Nucleus accumbens (tissue), 56 donors: ENCODE measurements around the gene GUCA2A.

Experiments
- DNase-seq, 56 donors: peaks; one replicate each; lab custom pipeline; 2025; lab: John Stamatoyannopoulos, UW

GUCA2A gene

DNA sequence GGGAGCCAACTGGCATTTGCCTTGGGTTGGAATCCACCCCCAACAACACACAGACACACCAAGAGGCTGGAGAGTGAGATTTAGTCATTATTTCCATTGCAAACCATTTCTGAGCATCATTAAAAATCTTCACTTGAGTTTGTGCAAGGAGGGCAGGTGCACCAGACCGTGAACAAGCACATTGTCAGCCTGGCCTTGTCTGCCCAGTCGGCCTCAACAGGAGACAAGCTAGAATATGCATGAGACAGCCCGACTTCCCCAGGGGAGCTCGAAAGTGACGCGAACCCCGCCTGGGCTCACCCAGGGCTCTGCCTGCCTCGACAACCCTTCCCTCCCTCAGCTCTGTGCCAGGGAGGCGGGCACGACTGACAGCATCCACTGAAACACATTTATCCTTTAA lies 26.8 kb downstream of the GUCA2A start:
- peak in 1 of 56 donors; percentile 8 for DNase-seq

DNA sequence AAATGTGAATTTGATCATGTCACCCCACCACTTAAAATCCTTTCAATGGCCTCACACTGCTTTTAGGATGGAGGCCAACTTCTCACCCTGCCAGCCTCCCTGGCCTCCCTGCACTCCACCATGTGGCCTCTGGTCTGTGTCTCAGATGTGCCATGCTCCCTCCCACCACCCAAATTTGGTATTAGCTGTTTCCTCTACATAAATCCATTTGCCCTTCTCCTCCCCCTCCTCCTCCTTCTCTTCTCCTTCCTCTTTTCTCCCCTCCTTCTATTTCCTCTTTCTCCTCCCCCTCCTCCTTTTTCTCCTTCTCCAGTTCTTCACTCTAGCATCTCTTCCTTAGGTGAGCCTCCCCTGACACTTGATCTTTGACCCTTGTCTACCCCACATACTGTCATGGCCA lies 28.1 kb downstream of the GUCA2A start:
- no peak for DNase-seq

DNA sequence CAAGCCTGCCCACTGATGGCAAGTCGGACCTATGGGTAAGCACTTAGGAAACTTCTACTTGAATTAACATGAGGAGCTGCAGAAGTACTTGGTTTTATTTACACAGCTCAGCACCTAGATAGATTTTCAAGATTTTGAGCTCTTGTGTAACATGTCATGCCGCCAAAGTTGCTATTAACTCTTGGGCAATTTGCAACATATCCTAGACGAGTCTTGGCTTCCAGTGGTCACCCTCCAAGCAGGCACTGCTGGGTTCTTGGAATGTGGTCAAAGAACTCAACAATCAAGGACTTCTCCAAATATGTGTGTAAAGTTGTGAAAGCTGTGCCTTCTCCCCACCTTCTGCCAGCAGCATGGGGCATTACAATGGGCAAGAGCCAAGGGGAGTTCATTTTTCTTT lies 29.1 kb downstream of the GUCA2A start:
- no peak for DNase-seq

DNA sequence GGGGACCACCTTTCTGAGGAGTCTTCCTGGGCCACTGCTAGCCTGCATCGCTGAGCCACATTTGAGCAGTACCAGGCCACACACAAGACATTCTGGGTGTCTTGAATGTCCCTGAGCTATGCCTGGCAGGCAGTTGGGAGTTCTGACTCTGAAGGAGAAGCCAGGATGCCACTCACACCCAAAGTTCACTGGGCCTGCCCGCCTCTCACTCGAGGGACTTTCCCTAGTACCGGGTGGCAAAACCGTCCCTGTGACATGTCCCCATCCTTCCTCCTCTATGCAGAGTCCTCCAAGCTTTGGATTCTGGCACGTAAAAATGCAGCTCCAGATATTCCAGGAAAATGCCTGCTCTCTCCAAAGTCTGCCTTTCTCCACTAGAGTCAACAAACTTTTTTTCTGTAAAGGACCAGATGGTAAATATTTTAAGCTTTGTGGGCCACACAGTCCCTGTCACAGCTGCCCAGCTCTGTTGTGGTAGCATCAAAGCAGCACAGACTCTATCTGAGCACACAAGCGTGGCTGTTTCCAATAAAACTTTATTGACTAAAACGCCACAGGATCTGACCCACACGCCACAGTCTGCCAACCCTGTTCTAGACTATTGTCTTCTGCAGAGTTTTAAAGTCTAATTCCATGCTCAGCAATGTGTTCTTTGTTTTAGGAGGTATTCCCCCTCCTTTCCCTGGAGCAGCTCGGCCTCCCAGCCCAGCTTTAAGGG lies 30.6 kb downstream of the GUCA2A start:
- DNase-seq: no peak

DNA sequence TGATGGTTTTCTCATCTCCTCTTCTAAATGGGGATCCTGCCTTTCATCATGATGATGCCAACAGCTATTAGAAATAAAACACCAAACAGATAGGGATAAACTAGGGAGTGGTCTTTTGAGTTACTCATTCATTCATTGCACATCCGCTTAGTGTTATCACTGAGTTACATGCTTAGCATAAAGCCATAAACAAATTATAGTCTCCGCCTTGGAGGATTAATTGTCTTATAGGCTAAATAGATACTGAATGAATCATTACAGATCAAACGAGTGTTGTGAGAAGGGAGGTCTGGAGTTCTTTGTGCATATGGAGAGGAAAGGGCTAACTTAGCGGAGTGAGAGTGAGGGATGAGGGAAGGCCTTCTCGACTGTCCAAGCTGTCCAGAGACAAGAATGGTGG lies 31.2 kb downstream of the GUCA2A start:
- DNase-seq: no peak

DNA sequence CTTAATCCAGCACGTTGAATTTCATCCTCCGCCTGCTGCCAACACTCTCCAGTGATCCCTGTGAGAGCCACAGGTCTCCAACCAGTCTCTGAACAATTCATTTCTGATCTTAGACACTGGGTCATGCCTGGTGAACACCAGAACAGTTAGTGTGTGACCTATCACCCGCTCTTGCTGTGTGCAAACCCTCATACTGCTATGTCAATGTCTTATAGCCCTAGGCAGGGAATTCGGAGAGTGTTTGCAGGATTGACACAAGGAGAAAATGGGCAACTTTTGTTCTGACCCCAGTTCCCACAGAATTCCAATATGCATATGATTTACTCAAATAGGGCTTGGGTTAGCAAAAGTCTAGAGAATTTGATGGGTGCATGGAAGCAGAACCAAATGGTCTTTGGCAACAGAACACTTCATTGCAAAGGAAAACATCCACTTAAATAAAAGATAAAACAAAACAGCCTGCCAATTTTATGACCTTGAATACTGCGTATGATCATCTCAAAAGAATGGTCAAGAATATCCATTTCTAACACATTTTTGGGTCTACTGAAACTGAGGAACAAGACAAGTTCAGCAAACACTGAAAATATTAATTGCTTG lies 34.4 kb downstream of the GUCA2A start:
- no peak for DNase-seq

DNA sequence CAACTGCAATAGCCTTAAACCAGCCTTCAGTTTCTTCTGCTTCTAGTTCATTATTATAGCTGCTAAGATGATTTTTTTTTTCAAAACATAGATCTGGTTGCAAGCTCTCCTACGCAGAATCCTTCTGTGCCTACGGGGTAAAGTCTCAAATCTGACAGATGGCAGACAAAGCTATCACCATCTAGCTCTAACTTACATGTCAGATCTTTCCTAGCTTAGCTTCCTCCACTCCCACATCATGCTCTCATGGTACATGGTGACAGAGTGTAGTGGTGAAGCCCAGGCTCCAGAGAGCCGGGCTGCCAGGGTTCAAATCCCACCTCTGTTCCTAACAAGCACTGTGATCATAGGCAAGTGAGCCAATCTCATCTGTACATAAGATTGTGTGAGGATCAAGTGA lies 35.6 kb downstream of the GUCA2A start:
- peak in 10 of 56 donors; percentile 2 to 56 (median 15) for DNase-seq

DNA sequence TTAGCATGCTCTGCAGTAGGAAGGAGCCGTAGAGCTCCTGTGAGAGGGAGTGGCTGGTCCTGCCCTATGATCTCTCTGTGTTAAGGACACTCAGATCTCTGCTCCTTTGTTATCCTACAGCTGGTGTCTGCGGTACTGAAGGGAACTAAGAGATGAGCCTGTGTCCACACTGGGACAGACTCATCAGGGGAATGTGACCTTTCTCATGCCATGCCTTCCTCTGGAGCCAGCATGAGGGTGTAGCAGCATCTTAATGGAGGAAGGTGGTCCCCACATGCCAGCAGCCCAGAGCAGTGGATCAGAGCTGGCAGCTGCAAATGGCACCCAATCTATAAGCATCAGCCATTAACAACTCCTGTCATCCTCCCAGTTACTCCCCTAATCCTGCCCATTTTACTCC lies 36.0 kb downstream of the GUCA2A start:
- DNase-seq: no peak

DNA sequence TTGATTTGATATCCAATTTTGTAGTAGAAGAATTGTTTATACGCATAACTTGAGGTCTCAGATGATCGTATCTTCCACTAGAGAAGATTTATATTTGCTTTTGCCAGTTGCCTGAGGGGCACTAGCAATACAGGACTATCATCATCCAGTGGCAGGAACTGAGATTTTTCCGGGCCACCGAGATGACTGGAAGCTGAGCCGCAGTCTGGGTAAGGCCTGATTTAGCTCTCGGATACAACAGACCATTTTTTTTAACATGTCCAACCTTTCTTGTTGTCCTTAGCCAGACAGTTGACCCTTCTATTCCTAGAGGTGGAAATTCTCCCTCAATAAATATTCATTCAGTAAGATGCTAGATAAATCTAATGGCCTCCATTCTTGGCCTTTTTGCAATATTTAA lies 36.8 kb downstream of the GUCA2A start:
- no peak for DNase-seq

DNA sequence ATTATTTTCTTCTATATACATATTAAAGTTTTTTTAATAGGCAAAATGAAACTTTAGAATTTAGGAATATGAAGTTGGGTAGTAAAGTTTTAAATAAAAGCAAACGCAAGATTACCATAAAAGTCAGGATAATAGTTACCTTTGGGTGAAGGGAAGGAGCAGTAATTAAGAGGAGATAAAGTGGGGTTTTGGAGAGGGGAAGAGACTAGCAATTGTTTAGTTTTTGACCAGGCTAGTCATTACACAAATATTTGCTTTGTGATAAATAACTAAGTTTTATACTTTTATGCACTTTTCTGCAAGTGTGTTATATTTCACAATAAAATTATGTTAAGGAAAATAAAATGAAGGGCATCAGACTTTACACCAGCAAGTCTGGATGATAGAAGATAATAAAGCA lies 39.0 kb downstream of the GUCA2A start:
- no peak for DNase-seq

DNA sequence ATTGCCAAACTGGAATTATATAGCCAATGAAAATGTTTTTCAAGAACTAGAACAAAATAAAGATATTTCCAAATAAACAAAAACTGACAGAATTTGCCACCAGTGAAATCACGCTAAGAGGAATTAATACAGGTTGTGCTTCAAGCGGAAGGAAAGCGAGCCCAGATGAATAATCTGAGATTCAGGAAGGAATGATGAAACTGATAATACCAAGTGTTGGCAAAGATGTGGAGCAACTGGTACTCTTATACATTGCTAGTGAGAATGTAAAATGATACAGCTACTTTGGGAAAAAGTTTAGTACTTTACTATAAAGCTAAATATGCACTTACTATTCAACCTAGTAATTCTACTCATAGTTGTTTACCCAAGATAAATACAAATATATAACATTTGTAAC lies 42.1 kb downstream of the GUCA2A start:
- DNase-seq: no peak

DNA sequence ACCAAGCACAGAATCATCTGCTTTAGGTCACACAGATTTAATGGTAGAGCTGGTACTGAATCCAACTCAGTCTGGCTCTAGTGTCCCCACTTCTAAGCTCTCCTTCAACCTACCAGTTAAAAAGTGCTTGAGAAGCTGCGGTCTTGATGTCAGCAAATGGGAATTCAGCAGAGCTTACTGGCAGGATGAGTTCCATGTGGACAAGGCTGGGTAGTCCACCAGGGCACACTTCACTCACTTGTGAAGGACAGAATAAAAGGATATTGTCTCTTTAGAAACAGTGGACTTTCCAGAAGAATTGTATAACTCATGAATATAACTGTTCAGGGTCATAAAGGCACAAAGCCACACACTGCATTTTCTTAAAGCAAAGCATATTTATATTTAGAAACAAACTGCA lies 46.4 kb downstream of the GUCA2A start:
- DNase-seq: no peak

DNA sequence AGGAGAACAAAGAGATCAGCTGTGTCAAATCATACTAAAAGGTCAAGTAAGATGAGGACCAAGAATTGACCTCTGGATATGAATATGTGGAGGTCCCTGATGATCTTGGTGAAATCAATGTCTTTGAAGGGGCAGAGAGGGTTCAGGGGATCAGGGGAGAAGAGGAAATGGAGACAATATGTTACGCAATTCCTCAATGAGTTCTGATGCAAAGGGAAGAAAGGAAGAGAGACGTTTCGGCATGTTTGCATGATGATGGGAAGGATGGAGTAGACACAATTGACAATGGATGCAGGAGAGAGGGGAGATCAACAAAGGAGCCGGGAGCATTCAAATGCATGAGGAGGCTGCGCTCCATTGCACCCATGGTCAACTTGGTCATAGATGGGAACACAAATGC lies 47.3 kb downstream of the GUCA2A start:
- DNase-seq: no peak

DNA sequence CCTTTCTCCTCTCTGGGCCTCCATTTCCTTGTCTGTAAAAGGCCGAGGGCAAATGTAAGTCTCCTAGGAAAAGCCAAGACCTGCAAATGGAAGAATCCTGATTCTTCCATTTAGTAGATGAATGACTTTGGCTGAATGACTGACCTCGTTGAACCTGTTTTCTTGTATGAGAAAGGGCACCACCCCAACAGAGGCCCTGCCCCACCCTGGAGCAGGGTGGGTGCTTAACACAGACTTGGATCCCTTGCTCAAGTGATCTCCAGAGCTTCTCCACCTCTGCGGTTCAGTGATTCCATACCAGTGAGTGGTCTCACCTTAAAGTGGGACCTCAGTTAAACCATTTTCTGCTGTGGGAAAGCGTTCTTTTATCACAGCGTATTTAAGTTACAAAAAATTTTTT lies 50.3 kb downstream of the GUCA2A start:
- DNase-seq: no peak
